GM21447 (cell line): ENCODE data around the gene NEGR1.
"Not testable (repeated sequence)": the region's sequence is repeated elsewhere in the genome, so short reads cannot be mapped to it uniquely, and the experiment has no call there.

Source experiments
- ATAC-seq: cut with Tn5 transposase; IDR thresholded peaks from one replicate; pipeline ENCODE4 v1.9.1; 2021; ENCODE audit not compliant: unreplicated experiment

Gene NEGR1

GRCh38 chr1:72282271-72283021 lies at the start of gene NEGR1:
Gene NEGR1 (minus strand): TSS chr1:72282539.
- ATAC-seq = peak; percentile 68

GRCh38 chr1:72326494-72326893 lies 44.2 kb upstream of the NEGR1 start:
- ATAC-seq = no peak

- no peak for ATAC-seq
Observed at GRCh38 chr1:72324451-72324850, 42.1 kb upstream of the NEGR1 start.

- no peak for ATAC-seq
Observed at GRCh38 chr1:72322910-72323309, 40.6 kb upstream of the NEGR1 start.

GRCh38 chr1:72296501-72296900 lies 14.2 kb upstream of the NEGR1 start:
- ATAC-seq = no peak

GRCh38 chr1:72288886-72289285 lies 6.5 kb upstream of the NEGR1 start:
- no peak for ATAC-seq

GRCh38 chr1:72286401-72286800 lies 4.1 kb upstream of the NEGR1 start:
- ATAC-seq = no peak

GRCh38 chr1:72285074-72285425 lies 2.7 kb upstream of the NEGR1 start:
- ATAC-seq = no peak

GRCh38 chr1:72284348-72285073 lies 2.2 kb upstream of the NEGR1 start:
- peak; percentile 59 for ATAC-seq

GRCh38 chr1:72284084-72284347 lies 1.7 kb upstream of the NEGR1 start:
- no peak for ATAC-seq

- ATAC-seq = no peak
Observed at GRCh38 chr1:72283307-72284083, 1.2 kb upstream of the NEGR1 start.

GRCh38 chr1:72283022-72283306 lies 625 bp upstream of the NEGR1 start:
- no peak for ATAC-seq

GRCh38 chr1:72281637-72282270 lies 585 bp downstream of the NEGR1 start:
- ATAC-seq = no peak

GRCh38 chr1:72281144-72281543 lies 1.2 kb downstream of the NEGR1 start:
- no peak for ATAC-seq

- ATAC-seq = no peak
Observed at GRCh38 chr1:72280711-72281110, 1.6 kb downstream of the NEGR1 start.

- no peak for ATAC-seq
Observed at GRCh38 chr1:72280131-72280530, 2.2 kb downstream of the NEGR1 start.

GRCh38 chr1:72278461-72278860 lies 3.9 kb downstream of the NEGR1 start:
- no peak for ATAC-seq

- no peak for ATAC-seq
Observed at GRCh38 chr1:72271555-72272085, 10.7 kb downstream of the NEGR1 start.

- no peak for ATAC-seq
Observed at GRCh38 chr1:72262735-72263134, 19.6 kb downstream of the NEGR1 start.

GRCh38 chr1:72253132-72253531 lies 29.2 kb downstream of the NEGR1 start:
- no peak for ATAC-seq

- ATAC-seq = no peak
Observed at GRCh38 chr1:72241397-72241796, 40.9 kb downstream of the NEGR1 start.

GRCh38 chr1:72235931-72236330 lies 46.4 kb downstream of the NEGR1 start:
- not testable (repeated sequence) for ATAC-seq
